ENCODE results near the gene RGS17.

Gene RGS17

DNA sequence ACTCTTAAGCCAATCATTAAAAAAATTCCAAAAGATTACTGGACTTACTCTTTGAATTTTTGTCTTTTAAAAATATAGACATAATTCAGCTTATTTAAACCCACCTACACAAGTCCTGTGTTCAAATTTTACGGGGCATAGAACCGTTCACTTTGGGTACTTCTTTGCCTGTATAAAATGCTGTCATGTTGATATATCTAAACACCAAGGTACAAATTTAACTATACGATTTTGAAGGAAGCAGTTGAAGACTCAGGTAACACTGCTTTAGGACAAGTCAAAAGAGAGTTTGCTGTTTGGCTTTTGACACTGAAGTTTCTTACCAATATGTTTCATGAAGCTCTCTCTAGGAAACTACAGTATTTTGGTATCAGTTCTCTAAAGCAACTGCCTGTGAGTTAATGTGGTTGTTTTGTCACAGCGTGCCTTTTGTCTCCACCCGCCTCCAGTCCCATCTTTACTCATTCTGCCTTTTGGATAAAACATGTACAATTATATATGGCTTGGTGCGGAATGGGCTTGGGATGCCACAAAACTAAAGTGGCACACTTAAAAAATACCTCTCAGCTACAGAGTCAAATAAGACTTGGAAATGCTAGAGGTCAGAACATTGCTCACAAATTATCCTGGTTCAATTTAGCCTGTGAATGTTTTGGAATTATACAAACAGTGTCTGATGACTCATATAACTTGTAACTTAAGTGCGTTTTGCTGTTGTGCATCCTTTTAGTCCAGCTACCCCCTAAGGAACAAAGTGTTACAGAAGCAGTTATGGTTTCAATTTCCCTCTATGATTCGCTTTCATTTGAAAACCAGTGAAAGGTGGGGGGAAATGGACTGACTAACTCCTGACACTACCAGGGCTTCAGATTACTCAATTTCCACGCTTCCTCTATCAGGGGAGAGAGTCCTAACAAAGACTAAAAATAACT, 38.7 kb downstream of the RGS17 start:
- H3K36me3 ChIP-seq (ENCODE audit: control insufficient read depth, insufficient read depth, low read length) = no peaks in the 10 kb centered on the region
- no peak overlapping the region for H3K4me3 ChIP-seq (ENCODE audit: low read length)
- no peaks in the 10 kb centered on the region for H3K4me1 ChIP-seq (ENCODE audit: control insufficient read depth, insufficient read depth, low read length)
- no peaks in the 10 kb centered on the region for H3K9me3 ChIP-seq (ENCODE audit: control insufficient read depth, low read length)
- H3K27me3 ChIP-seq (ENCODE audit: control insufficient read depth, insufficient read depth, low read length) = no peaks in the 10 kb centered on the region
- H3K9ac ChIP-seq (ENCODE audit: low read length) = no peak overlapping the region

DNA sequence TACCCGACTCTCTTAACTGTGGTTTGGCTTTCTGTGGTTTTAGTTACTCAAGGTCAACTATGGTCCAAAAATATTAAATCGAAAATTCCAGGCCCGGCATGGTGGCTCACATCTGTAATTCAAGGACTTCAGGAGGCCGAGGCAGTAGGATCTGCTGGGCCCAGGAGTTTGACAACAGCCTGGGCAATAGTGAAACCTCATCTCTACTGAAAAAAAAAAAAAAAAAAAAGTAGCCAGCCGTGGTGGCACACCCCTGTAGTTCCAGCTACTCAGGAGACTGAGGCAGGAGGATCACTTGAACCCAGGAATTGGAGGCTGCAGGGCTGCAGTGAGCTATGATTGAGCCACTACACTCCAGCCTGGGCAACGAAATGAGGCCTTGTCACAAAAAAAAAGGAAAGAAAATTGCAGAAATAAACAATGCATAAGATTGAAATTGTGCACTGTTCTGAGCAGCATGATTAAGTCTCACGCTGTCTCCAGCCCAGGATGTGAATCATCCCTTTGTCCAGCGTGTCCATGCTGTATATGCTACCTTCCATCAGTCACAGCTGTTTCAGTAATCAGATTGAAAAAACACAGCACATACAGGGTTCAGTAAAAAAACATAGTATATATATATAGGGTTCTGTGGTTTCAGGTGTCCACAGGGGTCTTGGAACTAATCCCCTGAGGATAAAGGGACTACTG, 40.7 kb downstream of the RGS17 start:
- Histone ChIP-seq H3K36me3 (ENCODE audit: control insufficient read depth, insufficient read depth, low read length) (no peaks in the 10 kb centered on the region), H3K9ac (ENCODE audit: low read length) (no peak overlapping the region), H3K4me3 (ENCODE audit: low read length) (no peak overlapping the region), H3K27me3 (ENCODE audit: control insufficient read depth, insufficient read depth, low read length) (no peaks in the 10 kb centered on the region), H3K4me1 (ENCODE audit: control insufficient read depth, insufficient read depth, low read length) (no peaks in the 10 kb centered on the region), H3K9me3 (ENCODE audit: control insufficient read depth, low read length) (no peaks in the 10 kb centered on the region)

DNA sequence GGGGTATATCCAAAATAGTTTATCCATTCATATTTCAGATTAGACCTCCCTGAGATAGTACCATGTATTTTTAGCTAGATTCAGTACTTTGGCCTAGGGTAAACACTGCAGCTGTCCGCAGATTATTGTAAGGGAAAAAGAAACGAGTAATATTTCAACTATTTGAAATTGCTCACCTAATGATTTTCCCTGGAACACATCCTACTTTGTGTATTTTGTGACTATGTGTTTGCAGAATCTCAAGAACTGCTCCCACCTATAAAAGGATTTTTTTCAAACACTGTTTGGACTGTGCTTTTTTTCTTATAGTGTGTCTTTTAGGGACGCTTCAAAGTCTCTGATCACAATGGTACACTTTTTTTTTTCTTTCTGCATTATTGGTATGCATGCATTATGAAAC, 42.3 kb downstream of the RGS17 start:
- Histone ChIP-seq H3K9me3 (ENCODE audit: control insufficient read depth, low read length) (no peaks in the 10 kb centered on the region), H3K9ac (ENCODE audit: low read length) (no peak overlapping the region), H3K4me3 (ENCODE audit: low read length) (no peak overlapping the region), H3K27me3 (ENCODE audit: control insufficient read depth, insufficient read depth, low read length) (no peaks in the 10 kb centered on the region), H3K4me1 (ENCODE audit: control insufficient read depth, insufficient read depth, low read length) (no peaks in the 10 kb centered on the region), H3K36me3 (ENCODE audit: control insufficient read depth, insufficient read depth, low read length) (no peaks in the 10 kb centered on the region)

DNA sequence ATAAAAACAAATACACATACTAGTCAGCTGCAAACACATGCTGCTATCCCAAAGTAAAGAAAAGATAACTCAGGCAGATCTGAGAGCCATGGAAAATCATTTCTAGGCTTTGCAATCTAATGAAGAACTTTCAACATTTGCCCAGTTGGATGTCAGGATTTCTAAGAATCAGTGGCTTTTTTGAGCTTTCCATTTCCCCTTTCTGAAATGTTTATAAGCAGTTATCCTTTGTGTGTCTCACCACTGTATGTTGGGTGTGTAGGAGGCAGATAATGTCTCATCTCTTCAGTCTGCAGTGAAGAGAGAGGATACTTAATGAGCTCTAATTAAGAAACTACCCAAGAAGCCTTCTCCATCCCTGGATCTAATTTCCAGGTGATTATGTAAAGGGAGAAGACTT, 43.6 kb downstream of the RGS17 start:
- Histone ChIP-seq H3K9me3 (ENCODE audit: control insufficient read depth, low read length) (no peaks in the 10 kb centered on the region), H3K9ac (ENCODE audit: low read length) (no peak overlapping the region), H3K36me3 (ENCODE audit: control insufficient read depth, insufficient read depth, low read length) (no peaks in the 10 kb centered on the region), H3K4me1 (ENCODE audit: control insufficient read depth, insufficient read depth, low read length) (no peaks in the 10 kb centered on the region), H3K27me3 (ENCODE audit: control insufficient read depth, insufficient read depth, low read length) (no peaks in the 10 kb centered on the region), H3K4me3 (ENCODE audit: low read length) (no peak overlapping the region)

DNA sequence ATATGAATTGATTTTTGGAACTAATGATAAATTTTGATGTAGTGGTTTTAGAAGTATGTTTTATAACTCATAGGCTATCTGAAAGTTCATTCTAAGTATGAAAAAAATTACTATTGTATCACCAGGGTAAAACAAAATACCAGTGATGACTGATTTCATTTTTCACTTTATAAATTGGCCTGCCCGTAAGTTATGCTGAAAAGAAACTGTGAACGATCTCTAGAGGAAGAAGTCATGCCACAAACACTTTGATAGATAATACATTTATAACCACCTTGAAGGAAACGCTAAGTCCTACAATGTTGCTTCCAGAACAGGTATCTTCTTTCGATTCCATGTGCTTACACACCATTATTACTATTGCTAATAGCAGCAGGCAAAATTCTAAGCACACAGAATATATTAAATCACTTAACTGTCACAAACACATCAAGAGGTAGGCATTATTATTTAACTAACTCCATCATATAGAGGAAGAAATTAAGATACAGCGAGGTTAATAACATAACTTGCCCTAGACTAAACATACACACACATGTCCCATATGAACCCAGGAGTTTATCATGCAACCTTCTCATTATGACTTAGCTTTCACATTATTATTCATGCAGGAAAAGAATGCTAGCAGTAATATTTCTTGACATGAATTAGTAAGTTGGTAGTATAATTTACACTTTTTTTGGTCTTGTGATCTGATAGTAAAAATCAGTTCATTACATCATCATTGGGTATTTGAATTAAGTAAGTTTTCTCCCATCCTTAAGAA, 44.7 kb downstream of the RGS17 start:
- no peak overlapping the region for H3K4me3 ChIP-seq (ENCODE audit: low read length)
- H3K36me3 ChIP-seq (ENCODE audit: control insufficient read depth, insufficient read depth, low read length) = no peaks in the 10 kb centered on the region
- no peaks in the 10 kb centered on the region for H3K27me3 ChIP-seq (ENCODE audit: control insufficient read depth, insufficient read depth, low read length)
- no peak overlapping the region for H3K9ac ChIP-seq (ENCODE audit: low read length)
- H3K9me3 ChIP-seq (ENCODE audit: control insufficient read depth, low read length) = no peaks in the 10 kb centered on the region
- H3K4me1 ChIP-seq (ENCODE audit: control insufficient read depth, insufficient read depth, low read length) = no peaks in the 10 kb centered on the region

DNA sequence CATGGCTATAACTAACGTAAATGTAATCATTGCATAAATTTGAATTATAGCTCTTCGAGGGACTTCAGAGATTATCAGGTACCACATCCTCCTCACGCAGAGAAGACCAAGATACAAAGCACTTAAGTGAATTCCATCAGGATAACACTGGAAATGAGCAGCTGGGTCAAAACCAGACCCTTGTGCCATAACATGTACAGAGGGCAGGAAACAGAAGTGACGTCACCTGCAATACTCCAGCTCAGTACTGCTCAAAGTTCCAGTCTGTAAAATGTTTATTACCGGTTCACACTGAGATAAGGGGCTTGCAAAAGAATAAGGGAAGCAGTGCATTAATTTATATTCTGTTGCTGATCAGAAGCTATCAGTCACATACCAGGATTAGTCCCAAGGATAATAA, 45.8 kb downstream of the RGS17 start:
- no peak overlapping the region for H3K9ac ChIP-seq (ENCODE audit: low read length)
- no peaks in the 10 kb centered on the region for H3K4me1 ChIP-seq (ENCODE audit: control insufficient read depth, insufficient read depth, low read length)
- no peaks in the 10 kb centered on the region for H3K9me3 ChIP-seq (ENCODE audit: control insufficient read depth, low read length)
- H3K27me3 ChIP-seq (ENCODE audit: control insufficient read depth, insufficient read depth, low read length) = no peaks in the 10 kb centered on the region
- H3K36me3 ChIP-seq (ENCODE audit: control insufficient read depth, insufficient read depth, low read length) = no peaks in the 10 kb centered on the region
- no peak overlapping the region for H3K4me3 ChIP-seq (ENCODE audit: low read length)

DNA sequence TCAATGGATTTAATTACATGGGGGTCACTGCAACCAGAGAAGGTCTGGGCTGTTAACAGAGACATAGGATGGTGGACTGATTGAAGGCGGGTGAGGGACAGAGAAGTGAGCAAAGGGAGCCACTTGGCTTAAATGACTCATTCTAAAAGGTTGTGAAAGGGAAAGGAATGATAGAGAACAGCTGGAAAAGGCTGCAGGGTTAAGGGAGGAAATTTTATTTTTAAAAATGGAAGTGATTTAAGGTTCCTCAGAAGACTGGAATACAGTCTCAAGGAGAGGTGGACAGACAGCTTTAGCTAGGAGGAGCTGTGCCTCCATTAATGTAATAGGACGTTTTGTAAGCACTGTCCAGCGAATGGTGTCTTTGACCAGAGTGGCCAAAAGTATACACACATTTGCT, 46.7 kb downstream of the RGS17 start:
- Histone ChIP-seq H3K9me3 (ENCODE audit: control insufficient read depth, low read length) (no peaks in the 10 kb centered on the region), H3K4me1 (ENCODE audit: control insufficient read depth, insufficient read depth, low read length) (no peaks in the 10 kb centered on the region), H3K4me3 (ENCODE audit: low read length) (no peak overlapping the region), H3K27me3 (ENCODE audit: control insufficient read depth, insufficient read depth, low read length) (no peaks in the 10 kb centered on the region), H3K9ac (ENCODE audit: low read length) (no peak overlapping the region), H3K36me3 (ENCODE audit: control insufficient read depth, insufficient read depth, low read length) (no peaks in the 10 kb centered on the region)

DNA sequence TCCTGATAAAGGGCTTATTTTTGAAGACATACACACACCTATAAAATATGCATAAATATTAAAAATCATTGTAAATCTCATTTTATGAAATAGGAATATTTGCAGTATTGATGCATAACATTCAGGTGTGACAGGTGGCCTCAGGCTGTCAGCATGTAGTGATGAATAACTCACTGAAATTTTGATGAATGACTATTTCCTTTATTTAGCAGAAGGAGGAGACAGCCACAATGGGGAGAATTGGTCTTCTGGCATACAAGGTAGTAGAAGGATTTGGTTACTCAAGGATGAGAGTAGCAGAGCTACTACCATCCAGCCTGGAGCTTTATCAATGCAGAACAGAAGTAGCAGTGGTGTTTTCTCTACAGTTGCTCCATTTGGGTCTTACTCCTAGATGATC, 47.2 kb downstream of the RGS17 start:
- no peaks in the 10 kb centered on the region for H3K27me3 ChIP-seq (ENCODE audit: control insufficient read depth, insufficient read depth, low read length)
- H3K36me3 ChIP-seq (ENCODE audit: control insufficient read depth, insufficient read depth, low read length) = no peaks in the 10 kb centered on the region
- no peaks in the 10 kb centered on the region for H3K9me3 ChIP-seq (ENCODE audit: control insufficient read depth, low read length)
- no peak overlapping the region for H3K9ac ChIP-seq (ENCODE audit: low read length)
- no peaks in the 10 kb centered on the region for H3K4me1 ChIP-seq (ENCODE audit: control insufficient read depth, insufficient read depth, low read length)
- H3K4me3 ChIP-seq (ENCODE audit: low read length) = no peak overlapping the region

DNA sequence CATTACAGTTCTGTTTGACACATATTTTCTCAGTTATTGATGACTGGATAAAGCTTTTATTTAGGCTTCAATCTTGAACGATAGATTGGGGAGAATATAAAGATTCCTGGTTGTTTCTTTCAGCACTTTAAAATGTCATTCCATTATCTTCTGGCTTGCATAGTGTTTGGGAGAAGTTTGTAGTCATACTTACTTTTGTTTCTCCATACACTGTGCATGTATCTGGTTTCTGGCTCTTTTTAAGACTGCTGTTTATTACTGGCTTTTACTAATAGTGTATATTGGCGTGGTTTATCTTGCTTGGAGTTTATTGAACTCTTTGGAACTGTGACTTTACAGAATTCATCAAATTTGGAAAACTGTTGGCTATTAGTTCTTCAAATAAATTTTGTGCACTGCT, 49.2 kb downstream of the RGS17 start:
- Histone ChIP-seq H3K4me3 (ENCODE audit: low read length) (no peak overlapping the region), H3K9me3 (ENCODE audit: control insufficient read depth, low read length) (no peaks in the 10 kb centered on the region), H3K4me1 (ENCODE audit: control insufficient read depth, insufficient read depth, low read length) (no peaks in the 10 kb centered on the region), H3K9ac (ENCODE audit: low read length) (no peak overlapping the region), H3K36me3 (ENCODE audit: control insufficient read depth, insufficient read depth, low read length) (no peaks in the 10 kb centered on the region), H3K27me3 (ENCODE audit: control insufficient read depth, insufficient read depth, low read length) (no peaks in the 10 kb centered on the region)

DNA sequence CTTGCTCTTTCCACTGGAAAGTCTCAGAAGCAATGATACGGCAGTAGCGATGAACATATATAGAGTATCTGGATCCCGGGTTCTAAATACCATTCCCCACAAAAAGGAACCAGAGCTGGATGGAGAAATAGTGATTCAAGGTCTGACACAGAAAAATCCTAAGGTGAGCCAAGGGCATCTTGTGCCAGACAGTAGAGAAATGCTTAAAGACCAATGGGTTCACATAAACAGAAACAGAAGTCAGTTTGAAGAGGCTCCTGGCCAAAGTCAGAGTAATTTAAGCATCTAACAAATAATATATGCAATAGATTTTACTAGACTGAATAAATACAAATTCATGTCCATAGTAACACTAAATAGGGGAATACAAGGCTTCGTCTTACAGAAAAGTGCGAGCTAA, 54.7 kb downstream of the RGS17 start:
- no peaks in the 10 kb centered on the region for H3K9me3 ChIP-seq (ENCODE audit: control insufficient read depth, low read length)
- no peaks in the 10 kb centered on the region for H3K27me3 ChIP-seq (ENCODE audit: control insufficient read depth, insufficient read depth, low read length)
- no peaks in the 10 kb centered on the region for H3K4me1 ChIP-seq (ENCODE audit: control insufficient read depth, insufficient read depth, low read length)
- no peak overlapping the region for H3K9ac ChIP-seq (ENCODE audit: low read length)
- H3K4me3 ChIP-seq (ENCODE audit: low read length) = no peak overlapping the region
- H3K36me3 ChIP-seq (ENCODE audit: control insufficient read depth, insufficient read depth, low read length) = no peaks in the 10 kb centered on the region

DNA sequence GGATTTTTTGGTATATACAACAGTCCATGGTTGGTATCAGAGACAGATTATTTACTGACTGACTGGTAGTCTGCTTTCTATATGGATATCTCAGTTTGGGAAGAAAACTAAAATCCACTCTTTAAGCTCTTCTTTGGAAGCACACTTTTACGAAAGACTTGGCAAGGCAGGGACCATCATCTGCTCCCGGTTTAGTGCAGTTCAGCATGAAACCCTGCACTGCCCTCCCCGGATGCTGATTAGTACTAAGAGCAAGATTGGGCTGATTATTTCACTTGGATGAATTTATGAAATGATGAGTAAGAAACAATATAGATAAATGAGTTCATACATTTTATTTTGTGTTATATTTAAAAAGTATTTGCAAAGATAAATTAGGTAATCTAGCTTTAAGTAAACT, 56.3 kb downstream of the RGS17 start:
- H3K9ac ChIP-seq (ENCODE audit: low read length) = no peak overlapping the region
- no peaks in the 10 kb centered on the region for H3K4me1 ChIP-seq (ENCODE audit: control insufficient read depth, insufficient read depth, low read length)
- no peaks in the 10 kb centered on the region for H3K9me3 ChIP-seq (ENCODE audit: control insufficient read depth, low read length)
- H3K27me3 ChIP-seq (ENCODE audit: control insufficient read depth, insufficient read depth, low read length) = no peaks in the 10 kb centered on the region
- H3K36me3 ChIP-seq (ENCODE audit: control insufficient read depth, insufficient read depth, low read length) = no peaks in the 10 kb centered on the region
- no peak overlapping the region for H3K4me3 ChIP-seq (ENCODE audit: low read length)

DNA sequence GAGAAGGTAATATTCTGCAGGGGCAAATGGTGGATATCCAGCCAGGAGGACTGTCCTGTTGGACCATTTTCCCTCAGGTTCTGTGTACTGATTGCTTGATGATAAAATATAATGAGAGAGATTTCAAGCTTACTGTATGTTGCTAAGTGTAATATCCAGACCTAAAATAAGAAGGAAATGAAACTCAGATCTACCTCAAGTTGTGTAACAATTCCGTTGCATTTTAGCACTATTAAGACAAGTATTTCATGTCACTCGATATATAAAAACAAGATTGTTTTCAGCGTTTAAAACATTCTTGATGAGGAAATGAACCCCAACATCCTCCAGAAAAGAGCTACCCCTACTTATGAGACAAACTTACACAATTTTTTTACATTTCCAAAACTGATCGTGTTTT, 57.2 kb downstream of the RGS17 start:
- Histone ChIP-seq H3K9me3 (ENCODE audit: control insufficient read depth, low read length) (no peaks in the 10 kb centered on the region), H3K27me3 (ENCODE audit: control insufficient read depth, insufficient read depth, low read length) (no peaks in the 10 kb centered on the region), H3K9ac (ENCODE audit: low read length) (no peak overlapping the region), H3K4me1 (ENCODE audit: control insufficient read depth, insufficient read depth, low read length) (no peaks in the 10 kb centered on the region), H3K4me3 (ENCODE audit: low read length) (no peak overlapping the region), H3K36me3 (ENCODE audit: control insufficient read depth, insufficient read depth, low read length) (no peaks in the 10 kb centered on the region)

Data from mucosa of stomach (tissue), 1 donor.